CMK (cell line): ENCODE data around the gene CFC1B.
"Not testable (repeated sequence)": the region's sequence is repeated elsewhere in the genome, so short reads cannot be mapped to it uniquely, and the experiment has no call there.

ENCODE experiments used
- DNase-seq: peaks from one replicate; pipeline ENCODE4 v3.0.0-alpha.2; 2010; ENCODE audit warnings: low read depth

CFC1B gene

GRCh38 chr2:130520992-130521391 is at the start of gene CFC1B:
Gene CFC1B (plus strand): TSS chr2:130521222. CDS start chr2:130521485, 263 bp downstream.
- DNase-seq: not testable (repeated sequence)

- DNase-seq: not testable (repeated sequence)
Measured at GRCh38 chr2:130491073-130491472, 29.9 kb upstream of the CFC1B start.

- not testable (repeated sequence) for DNase-seq
Measured at GRCh38 chr2:130509228-130509627, 11.8 kb upstream of the CFC1B start, which contains the start of gene POTEI. Gene POTEI (minus strand): TSS chr2:130509328. CDS start chr2:130509235, 93 bp downstream.

- not testable (repeated sequence) for DNase-seq
Measured at GRCh38 chr2:130510807-130511746, 9.9 kb upstream of the CFC1B start.

GRCh38 chr2:130511747-130512451 is 9.1 kb upstream of the CFC1B start:
- not testable (repeated sequence) for DNase-seq

- DNase-seq: not testable (repeated sequence)
Measured at GRCh38 chr2:130518516-130519106, 2.4 kb upstream of the CFC1B start.

GRCh38 chr2:130522390-130522789 is 1.4 kb downstream of the CFC1B start:
- DNase-seq: not testable (repeated sequence)

GRCh38 chr2:130527365-130527967 is 6.4 kb downstream of the CFC1B start:
- DNase-seq: not testable (repeated sequence)

GRCh38 chr2:130529545-130529944 is 8.5 kb downstream of the CFC1B start:
- DNase-seq: not testable (repeated sequence)

- DNase-seq: not testable (repeated sequence)
Measured at GRCh38 chr2:130530212-130530611, 9.2 kb downstream of the CFC1B start.

GRCh38 chr2:130531225-130531624 is 10.2 kb downstream of the CFC1B start:
- not testable (repeated sequence) for DNase-seq

GRCh38 chr2:130531672-130532071 is 10.7 kb downstream of the CFC1B start:
- DNase-seq: not testable (repeated sequence)

- not testable (repeated sequence) for DNase-seq
Measured at GRCh38 chr2:130536654-130537053, 15.6 kb downstream of the CFC1B start.

- not testable (repeated sequence) for DNase-seq
Measured at GRCh38 chr2:130538271-130538670, 17.2 kb downstream of the CFC1B start.

GRCh38 chr2:130542789-130543188 is 21.8 kb downstream of the CFC1B start:
- not testable (repeated sequence) for DNase-seq

- DNase-seq: not testable (repeated sequence)
Measured at GRCh38 chr2:130543785-130544528, 22.9 kb downstream of the CFC1B start.

- DNase-seq: not testable (repeated sequence)
Measured at GRCh38 chr2:130544978-130545377, 24.0 kb downstream of the CFC1B start.

GRCh38 chr2:130548418-130548817 is 27.4 kb downstream of the CFC1B start:
- DNase-seq: not testable (repeated sequence)

GRCh38 chr2:130549475-130549874 is 28.5 kb downstream of the CFC1B start:
- not testable (repeated sequence) for DNase-seq

GRCh38 chr2:130554178-130554577 is 33.2 kb downstream of the CFC1B start:
- DNase-seq: not testable (repeated sequence)

GRCh38 chr2:130556441-130556840 is 35.4 kb downstream of the CFC1B start:
- DNase-seq: not testable (repeated sequence)
